Renal cortex interstitium (tissue), 11 donors: ENCODE results near the gene PITX3. TPM values are rescaled to one million over a fixed set of nuclear protein-coding genes. Genes with fewer than 3 reads are reported as not detected.
"Not testable (repeated sequence)": the region's sequence is repeated elsewhere in the genome, so short reads cannot be mapped to it uniquely, and the experiment has no call there.

ENCODE experiments used
- DNase-seq, 11 donors: peaks; one replicate each; pipeline ENCODE4 v3.0.0-alpha.2; 2013; ENCODE audit warnings: low read depth in 9 of 11, low spot score in 4 of 11; ENCODE audit errors: extremely low read depth in 1 of 11
- polyA plus RNA-seq, 3 donors: library from polyadenylated mRNA; unstranded; fragments of 120-200 nt; gene quantifications; one replicate each; pipeline ENCODE4 v1.2.1, GENCODE V29; 2013; ENCODE audit not compliant: insufficient read length in 3 of 3

Gene PITX3
- polyA plus RNA-seq, 3 donors = 0.44 to 1.4 (median 1.2) TPM

DNA sequence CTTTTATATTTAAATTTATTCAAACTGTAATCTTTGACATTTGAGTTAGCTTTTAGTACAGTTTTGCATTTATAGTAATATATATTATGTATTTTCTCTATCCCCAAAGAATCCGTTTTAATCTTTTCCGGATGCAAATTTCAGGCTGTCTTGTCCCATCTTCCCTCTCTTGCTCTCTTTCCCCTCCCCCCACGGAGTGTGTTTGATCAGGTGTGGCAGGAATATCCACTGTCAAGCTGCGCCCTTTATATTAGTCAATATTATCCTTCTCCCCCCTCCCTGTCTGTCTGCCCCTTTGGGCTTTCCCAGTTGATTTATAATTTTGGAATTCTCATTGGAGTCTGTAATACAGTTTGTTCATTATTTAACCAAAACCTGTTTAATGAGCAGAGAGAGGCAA, 23.1 kb upstream of the PITX3 start:
- DNase-seq = no peak

DNA sequence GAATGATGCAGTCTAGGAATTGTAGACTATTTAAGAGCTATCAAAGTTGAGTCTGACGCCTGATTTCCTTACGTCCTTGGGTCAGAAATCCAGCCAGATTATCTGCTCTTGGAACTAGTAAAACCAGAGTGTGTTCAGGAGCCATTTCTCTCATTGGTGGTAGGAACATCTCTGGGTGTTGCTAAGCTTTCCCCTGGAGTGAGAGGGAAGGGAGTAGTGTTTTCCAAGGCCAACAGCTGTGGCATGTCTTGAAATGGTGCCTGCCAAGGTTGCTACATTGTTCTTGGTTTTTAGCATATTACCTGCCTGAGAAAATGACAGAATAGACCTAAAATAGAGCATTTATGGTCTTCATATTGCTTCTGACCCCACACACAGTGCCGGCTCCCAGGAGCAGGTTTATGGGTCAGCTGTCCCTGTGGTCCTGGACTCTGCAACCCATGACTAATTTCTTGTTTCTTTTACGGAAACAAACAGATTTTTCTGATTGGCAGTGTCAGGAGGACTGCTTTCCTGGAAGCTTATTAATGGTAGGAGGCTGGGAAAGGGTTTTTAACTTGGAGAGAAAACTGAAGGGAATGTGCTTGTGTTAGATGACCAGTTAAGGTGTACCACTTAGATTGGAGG, 21.5 kb upstream of the PITX3 start:
- no peak for DNase-seq

DNA sequence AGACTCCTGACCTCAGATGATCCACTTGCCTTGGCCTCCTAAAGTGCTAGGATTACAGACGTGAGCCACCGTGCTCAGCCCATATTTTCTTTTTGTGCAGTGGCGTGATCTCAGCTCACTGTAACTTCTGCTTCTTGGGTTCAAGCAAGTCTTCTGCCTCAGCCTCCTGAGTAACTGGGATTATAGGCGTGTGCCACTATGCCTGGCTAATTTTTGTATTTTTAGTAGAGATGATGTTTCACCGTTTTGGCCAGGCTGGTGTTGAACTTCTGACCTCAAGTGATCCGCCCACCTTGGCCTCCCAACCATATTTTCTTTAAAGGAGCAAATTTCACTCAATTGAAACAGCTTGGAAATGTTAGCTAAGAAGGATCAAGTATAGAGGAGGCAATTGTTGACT, 20.5 kb upstream of the PITX3 start:
- DNase-seq = no peak

DNA sequence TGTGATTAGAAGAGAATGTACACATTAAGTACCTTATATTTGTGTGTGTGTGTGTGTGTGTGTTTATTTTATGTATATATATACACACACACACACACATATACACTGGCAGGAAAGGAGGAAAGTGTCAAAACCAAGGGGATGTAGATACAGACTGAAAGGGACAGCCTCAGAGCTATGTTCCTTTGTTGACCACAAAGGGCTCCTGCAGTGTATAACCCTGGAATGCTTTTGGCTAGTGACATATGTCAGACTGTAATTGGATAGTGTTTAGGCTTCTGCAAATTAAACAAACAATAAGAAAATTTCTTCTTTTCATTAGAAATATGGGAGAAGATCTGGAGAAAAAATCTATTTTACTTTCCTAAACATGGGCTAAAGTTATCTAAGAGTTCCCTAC, 19.9 kb upstream of the PITX3 start:
- no peak for DNase-seq

DNA sequence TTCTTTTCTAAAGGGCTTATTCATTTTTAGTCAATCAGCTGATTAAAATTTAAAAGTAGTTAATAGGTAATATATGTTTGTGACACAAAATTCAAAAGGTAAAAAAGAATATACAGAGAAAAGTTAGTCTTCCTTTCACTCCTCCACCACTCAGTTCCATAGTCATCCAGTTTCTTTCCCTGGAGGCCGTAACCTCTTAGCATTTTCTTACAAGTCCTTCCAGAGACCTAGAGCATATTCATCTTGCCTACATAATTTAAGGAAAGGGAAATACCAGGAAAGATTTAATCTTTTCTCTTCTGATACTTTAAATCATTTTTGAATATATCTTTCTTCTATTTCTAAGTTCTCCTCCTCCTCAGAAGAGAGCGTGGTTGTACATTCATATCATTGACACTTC, 14.1 kb upstream of the PITX3 start:
- no peak for DNase-seq

DNA sequence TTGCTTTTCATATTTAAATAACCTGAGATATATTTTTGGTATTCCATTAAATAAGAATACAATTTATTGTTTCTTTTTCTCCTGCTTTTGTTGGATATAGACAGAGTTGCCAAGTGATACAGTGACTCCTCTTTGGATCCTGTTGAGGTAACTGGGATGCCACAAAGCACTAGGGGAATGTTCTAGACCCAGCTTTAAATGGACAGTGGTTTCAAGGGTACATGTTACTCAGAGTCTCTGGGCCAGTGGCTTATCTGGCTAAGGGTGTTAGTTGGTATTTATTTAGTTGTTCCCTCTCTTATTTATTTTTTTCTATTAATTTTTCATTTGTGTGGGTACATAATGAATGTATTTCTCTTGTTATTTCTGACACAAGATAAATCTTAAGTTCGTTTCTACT, 13.1 kb upstream of the PITX3 start:
- DNase-seq = no peak

DNA sequence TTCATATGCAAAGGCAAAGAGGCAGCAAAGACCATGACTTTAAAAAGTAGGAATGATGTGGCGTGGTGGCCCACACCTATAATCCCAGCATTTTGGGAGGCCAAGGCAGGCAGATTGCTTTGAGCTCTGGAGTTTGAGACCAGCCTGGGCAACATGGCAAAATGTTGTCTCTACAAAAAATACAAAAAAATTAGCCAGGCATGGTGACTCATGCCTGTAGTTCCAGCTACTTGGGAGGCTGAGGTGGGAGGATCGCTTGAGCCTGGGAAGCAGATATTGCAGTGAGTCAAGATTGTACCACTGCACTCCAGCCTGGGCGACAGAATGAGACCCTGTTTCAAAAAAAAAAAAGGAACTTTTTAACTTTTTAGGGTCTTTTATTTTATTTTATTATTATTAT, 11.2 kb upstream of the PITX3 start:
- not testable (repeated sequence) for DNase-seq

DNA sequence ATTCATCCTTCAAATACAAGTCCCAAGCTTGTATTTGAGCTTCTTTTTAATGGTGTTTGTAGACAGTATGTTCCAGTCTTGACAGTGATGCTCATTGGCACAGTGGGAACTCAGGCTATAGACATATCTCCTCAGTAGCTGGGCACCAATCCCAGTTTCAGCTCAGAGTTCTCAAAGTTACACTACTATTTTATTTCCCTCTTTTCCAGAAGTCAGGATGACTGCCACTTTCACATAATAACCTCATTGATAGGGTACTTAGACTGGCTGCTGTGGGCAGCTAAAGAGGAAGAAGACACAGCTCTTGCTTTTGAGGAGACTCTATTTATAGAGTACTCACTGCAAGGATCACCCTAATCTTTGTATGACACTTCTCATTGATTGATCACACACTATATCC, 6.4 kb upstream of the PITX3 start:
- no peak for DNase-seq

DNA sequence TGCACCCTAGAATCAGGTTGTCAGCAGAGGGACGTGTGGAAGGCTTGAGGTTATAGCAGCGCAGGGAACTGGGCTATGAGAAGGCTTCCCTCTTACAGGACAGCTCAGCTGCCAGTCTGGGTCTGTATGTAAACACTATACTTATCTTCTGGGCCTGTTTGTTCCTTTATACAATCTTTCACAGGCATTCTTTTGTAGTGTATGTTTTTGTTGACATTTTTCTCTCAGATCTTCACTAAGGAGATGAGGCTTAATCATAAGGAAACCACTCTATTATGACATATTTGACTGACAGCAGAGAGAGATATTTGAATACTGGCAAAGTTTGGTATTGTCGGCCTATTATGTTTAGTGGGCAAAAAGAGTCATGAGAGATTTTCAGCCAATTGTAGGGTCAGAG, 4.9 kb upstream of the PITX3 start:
- no peak for DNase-seq

DNA sequence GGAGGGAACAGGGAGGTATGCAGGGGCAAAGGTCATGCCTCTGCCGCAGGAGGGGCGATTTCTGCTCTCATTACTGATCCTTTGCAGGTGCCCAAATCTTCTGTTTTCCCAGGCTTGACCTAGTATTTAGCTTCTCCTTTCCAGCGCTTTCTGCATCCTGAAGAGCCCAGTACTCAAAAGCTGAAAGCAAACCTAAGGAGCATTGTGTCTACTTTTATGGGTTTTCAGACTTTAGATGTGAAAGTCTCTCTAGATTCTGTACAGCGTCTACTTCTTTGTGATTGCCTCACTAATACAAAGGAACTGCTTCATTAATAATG, 4.6 kb upstream of the PITX3 start:
- DNase-seq = no peak

DNA sequence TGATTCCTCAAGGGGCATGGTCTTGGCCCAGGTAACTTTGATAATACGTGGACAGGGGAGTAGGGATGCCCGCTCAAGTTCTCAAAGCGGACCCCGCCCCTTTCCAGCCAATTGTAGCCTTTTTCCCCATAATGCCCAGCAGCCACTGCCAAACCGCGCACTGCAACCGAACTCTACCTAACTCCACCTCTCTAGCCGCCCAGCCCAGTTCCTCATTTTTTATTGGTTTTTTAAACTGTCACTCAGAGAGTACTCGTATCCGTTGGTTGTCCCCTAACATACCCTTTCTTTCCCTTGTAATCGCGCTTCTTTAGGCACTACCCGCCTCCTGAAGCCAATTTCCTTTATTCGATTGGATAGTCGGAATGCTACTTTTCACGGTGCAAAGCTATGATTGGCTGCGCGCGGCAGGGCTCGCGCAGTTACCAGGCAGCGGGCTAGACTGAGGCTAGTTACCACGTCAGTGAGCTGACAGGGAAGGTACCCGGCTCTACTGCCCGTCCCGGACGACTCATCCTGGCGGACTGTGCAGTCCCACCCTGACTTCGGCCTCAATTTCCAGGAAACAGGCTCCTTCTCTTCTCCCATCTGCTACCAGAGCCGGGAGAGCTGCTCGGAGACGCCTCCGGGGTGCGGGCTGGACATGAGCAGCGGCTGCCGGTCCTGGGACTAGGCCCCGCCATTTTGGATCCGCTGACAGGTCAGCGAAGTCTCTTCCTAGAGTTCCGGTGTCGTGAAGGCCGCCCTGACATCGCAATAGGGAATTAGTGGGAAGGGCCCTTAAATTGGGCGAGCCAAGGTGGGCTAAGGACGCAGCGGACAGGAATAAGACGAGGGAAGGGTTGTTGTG, 4.0 kb upstream of the PITX3 start, which contains the start of gene GBF1:
Gene GBF1 (plus strand): TSS at position 451 of the 850 bp plus-strand sequence. CDS start 13,407 bp downstream, outside the sequence.
- DNase-seq = peak; percentile 95 to 100 (median 98)

DNA sequence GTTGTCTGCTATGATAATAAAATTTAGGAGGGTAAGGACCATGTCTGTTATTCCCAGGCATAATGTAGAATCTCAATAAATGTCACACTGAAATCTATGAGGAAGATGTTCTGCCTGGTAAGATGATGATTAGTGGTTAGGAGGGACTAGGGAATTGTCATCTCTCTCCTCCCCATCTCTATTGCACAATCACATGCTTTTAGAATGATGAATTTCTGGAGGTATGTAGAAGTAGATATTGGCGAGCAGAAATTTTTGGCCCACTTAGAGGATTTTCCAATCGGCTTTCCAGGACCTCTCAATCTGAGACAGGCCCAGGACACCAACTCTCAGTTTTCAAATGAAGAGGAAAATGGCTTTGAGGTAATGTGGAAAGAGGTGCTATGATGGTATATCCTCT, 2.0 kb upstream of the PITX3 start:
- DNase-seq = no peak

DNA sequence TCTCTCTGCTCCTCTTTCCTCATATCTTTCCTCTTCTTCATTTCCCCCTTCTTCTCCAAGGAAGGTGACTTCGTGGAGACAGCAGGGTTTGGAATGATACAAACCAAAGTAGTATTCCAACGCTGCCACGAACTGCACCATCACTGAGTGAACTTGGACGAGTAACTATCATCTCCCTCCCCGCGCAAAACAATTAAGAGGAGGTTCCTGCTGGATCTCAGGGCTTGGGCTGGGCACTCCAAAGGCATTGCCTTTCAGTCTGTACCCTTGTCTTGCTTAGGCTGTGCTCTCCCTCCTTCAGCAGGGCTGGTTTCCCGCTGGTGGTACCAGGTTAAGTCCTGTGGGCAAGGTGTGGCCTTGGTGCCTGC, 790 bp upstream of the PITX3 start:
- DNase-seq = no peak

DNA sequence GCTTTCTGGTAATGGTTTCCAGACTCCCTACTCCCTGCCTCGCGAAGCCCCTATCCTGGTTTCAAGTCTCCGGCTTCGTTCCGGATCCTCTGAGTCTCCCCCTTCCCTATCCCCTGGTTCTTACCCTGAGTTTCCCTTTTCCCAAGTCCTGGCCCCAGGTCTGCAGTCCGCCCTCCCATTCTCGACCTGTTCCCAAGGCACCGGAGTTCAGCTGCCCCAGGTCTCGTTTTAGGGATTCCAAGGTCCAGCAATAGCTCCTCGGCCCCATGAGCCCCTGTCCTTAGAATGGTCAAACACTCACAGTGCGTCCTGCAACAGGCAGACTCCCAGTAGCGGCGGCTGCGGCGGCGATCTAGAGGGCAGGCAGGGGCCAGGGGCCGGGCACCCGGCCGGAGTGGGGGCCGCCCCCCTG, 274 bp downstream of the PITX3 start:
- DNase-seq = no peak

DNA sequence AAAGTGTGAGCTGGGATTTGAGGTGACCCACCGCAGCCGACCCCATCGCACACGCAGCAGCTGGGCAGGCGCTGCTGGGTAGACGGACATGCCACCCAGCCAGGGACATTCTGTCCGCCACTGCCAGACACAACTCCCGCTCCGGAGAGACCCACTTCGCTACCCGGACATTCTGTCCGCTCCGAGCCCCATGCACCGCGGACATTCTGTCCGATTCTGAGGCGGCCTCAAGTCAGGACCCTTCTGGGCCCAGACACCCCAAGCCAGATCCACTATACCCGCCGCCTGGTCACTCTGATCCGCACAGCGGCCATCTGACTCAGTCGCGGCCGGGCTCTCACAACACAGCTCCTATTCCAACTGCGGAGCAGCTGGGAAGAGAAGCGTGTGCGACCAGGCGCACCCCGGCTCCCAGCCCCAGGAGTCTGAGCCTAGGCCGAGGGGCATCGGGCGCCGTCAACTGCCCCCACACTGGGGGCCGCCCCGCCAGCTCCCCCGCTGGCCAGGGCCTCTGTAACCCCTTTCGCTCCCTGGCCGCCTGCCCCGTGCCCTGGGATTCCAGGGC, 763 bp downstream of the PITX3 start:
- DNase-seq = no peak

DNA sequence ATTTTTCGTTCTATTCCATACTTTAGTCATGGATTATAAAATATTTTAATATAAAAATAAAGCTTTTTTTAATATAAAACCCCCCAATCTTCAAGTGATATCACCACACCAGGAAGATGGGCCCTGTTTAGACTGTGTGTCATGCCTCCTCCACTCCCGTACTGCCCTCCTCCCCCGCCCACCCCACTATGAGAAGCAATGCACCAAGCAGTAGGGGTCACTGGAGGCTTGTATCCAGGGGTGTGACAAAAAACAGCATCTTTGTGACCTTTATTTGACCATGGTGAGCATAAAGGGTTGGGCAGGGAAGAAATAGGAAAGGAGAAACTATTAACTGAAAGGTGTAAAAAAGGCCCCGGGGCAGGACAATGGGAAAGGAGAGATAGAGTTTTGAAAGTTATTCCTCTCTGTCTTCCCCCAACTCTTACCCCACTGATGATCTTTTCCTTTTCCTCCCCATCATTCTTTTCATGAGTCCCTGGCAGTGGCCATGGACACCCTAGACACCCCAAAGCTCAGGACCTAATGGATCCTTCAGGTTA, 3.5 kb downstream of the PITX3 start:
- no peak for DNase-seq

DNA sequence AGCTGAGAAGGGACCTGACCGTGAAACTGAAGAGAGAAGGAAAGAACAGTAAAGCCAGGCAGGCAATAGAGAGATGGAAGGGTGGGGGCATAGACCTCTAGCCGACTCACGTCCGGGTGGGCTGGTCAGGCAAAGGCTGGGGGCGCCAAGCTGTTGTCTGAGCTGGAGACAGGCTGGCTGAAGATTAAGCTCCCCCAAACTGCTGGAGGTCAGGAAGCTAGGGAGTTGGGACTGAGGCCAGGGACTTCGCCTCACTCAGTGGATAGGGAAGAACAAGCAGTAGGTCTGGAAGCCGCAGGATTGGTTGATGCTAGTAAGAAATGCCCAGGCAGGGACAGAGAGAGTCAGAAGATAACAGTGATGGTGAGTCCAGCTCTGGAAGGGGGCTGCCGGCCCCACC, 5.3 kb downstream of the PITX3 start:
- no peak for DNase-seq

DNA sequence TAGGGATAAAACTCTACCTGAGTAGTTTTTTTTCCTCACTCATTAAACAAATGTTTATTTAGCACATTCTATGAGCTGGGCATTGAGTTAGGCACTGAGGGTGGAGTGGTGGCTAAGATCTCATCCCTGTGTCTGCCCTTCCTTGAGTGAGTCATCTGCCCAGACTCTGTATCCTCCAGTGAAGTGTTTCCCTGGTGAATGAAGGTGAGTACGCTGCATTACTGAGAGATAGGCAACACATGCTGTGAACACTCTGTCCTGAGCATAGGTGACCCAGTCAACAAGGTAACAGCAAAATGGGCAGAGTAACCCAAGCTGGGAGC, 5.8 kb downstream of the PITX3 start:
- no peak for DNase-seq

DNA sequence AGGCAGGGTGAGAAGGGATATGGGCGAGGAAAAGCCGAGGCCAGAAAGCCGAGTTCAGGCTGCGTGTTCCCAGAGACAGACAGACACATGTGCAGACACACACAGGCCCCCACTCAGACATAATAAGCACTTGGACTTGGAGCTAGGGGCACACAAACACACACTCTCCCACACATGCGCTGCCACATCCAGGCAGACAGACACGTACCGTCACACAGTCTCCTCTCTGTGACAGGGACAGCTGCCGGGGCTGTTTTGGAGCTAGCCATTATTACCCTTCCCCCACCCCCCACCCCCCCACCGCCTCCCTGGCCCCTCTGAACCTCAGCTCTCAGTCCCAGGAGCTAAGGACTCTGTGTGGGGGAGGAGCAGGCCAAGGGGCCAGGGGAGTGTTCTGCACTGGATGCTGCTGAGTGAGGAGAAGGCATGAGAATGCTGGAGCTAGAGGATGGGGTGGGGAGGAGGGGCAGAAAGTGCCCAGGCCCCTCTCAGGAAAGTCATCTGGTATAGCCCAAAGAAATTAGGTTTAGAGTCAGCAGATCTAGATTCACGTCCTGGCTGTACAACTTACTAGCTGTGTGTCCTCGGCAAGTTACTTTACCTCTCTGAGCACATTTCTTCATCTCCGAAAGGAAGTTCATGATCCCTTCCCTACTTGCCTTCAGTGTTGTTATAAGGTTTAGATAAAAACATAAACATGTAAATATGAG, 6.3 kb downstream of the PITX3 start:
- DNase-seq = no peak

DNA sequence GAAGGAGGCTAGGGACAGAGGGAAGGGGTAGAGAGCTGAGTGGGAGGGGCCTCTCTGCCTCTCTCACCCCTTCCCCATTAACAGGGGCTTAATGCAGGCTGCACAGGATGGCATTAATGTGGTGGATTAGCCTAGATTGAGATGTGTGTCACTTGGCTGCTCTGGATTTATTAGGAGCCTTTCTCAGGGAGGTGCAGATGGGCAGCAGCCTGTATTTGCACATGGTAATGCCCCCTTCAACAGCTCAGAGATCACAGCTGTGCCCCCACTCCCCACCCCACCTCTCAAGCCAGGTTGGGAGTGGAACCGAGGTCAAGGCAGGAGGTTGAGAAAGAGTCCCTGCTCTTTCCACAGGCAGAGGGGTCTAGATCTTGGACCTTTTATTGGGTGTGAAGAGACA, 7.3 kb downstream of the PITX3 start:
- DNase-seq = no peak
